ENCODE measurements around the gene DAND5.

Gene DAND5

GRCh38 chr19:13008926-13009787 is 39.8 kb downstream of the DAND5 start:
- no peak overlapping the region for H3K4me3 ChIP-seq (replicated peaks; ENCODE audit: low read depth, low read length)
- TF ChIP-seq CTCF (IDR thresholded peaks at IDR 0.05; ENCODE audit: low read length, missing control alignments), result no peak
- no peak for DNase-seq (ENCODE audit: low read depth)

GRCh38 chr19:13010038-13010991 is 40.9 kb downstream of the DAND5 start:
- no peak overlapping the region for H3K4me3 ChIP-seq (replicated peaks; ENCODE audit: low read depth, low read length)
- peak; percentile 36 for DNase-seq (ENCODE audit: low read depth)
- TF ChIP-seq CTCF (IDR thresholded peaks at IDR 0.05; ENCODE audit: low read length, missing control alignments), result no peak

DNA sequence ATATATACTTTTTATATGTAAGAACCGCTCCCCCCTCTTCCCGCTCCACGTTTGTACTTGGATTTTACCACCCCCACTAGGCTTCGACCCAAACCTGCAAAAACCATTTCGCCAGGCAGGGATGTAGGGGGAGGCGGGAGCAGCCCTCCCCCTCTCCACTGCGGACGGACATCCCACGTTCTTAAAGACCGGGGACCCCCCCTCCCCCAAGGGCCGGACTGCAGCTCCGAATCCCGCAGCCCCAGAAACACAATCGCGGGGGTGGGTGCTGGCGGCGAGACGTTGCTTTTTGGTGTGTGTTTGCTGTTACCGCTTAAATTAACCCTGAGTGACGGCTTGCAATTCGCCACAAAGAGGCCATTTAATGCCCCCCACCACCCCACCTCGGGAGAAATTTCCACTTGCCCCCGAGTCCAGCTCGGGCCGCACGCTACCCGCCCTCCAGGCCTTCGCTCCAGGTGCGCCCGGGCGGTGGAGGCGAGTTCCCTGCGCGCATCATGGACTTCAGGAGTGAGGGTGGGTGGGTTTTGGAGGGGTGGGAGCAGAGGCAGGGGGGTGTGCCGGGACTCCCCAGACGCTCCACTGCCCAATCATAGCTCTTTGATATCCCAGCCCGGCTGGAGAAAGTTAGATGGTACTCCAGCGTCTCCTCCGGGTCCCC is 41.7 kb downstream of the DAND5 start:
- TF ChIP-seq CTCF (IDR thresholded peaks at IDR 0.05; ENCODE audit: low read length, missing control alignments), result no peak
- no peak overlapping the region for H3K4me3 ChIP-seq (replicated peaks; ENCODE audit: low read depth, low read length)
- no peak for DNase-seq (ENCODE audit: low read depth)

- no peak for TF ChIP-seq CTCF (IDR thresholded peaks at IDR 0.05; ENCODE audit: low read length, missing control alignments)
- DNase-seq (ENCODE audit: low read depth), result no peak
- H3K4me3 ChIP-seq (replicated peaks; ENCODE audit: low read depth, low read length), result no peak overlapping the region
Measured at GRCh38 chr19:13011653-13012389, 42.4 kb downstream of the DAND5 start.

DNA sequence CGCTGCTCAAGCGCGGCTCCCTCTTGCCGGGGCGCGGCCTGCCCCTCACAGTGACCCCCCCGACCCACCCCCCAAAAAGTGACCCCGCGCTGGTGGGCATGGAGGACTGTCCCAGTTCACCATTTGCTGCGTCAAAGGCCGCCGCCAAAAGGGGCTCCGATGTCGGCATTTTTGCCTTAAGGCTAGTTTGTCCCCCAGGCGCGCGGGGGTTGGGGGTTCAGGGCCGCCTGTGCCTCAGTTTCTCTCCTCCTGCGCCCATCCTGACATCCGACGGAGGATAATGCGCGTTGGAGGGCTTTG is 43.0 kb downstream of the DAND5 start:
- peak overlapping the region; percentile 47 for H3K4me3 ChIP-seq (replicated peaks; ENCODE audit: low read depth, low read length)
- DNase-seq (ENCODE audit: low read depth), result no peak
- no peak for TF ChIP-seq CTCF (IDR thresholded peaks at IDR 0.05; ENCODE audit: low read length, missing control alignments)

Measured in fibroblast of pulmonary artery (primary cell).